ENCODE data around the gene COL4A3. TPM values are rescaled to one million over a fixed set of nuclear protein-coding genes. Genes with fewer than 3 reads are reported as not detected.
A peak's percentile ranks its signal among the peaks of the same experiment; 100 is the strongest.

The COL4A3 gene
- total RNA-seq, result 10 to 100 TPM; 59.7 to 86.5 (median 66.9) TPM

DNA sequence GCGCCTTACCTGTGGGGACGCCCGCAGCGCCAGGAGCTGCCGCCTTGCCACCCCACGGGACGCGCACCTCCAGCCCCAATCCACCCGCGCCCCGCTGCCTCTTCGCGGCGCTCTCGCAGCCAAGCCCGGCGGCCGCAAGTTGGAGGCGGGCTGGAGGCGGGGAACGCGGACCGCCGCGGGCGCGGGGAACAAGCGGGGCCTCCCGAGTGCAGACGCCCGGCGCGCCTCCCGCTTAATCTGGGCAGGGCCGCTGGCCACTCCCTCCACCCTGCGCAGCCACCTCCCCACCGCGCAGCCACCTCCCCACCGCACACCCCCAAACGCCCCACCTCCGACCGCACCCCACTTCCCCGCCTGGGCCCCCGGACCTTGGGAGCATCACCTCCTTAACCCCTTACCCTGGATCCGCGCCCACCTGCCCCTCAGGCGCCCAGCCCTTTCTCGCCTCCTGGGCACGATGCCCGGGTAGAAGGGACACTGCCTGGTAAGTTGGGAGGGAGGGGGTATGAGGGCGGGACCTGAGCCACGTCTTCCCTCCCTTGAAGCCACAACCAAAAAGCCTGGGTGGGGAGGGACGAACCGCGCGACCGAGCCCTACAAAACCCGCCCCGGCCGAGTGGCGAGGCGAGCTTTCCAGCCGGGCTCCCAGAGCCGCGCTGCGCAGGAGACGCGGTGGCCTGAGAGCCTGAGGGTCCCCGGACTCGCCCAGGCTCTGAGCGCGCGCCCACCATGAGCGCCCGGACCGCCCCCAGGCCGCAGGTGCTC is at the start of gene COL4A3, which contains the start of gene COL4A4:
Gene COL4A3 (plus strand): TSS at position 627 of the 765 bp plus-strand sequence. CDS start 103 bp downstream, at position 730.
Gene COL4A4 (minus strand): TSS at position 208 of the 765 bp plus-strand sequence. CDS start 16,722 bp downstream, outside the sequence.
- Histone ChIP-seq H3K36me3 (no peaks in the 10 kb centered on the region), H3K4me1 (peaks cover 0 to 4% of the 10 kb centered on the region in 2 donors), H3K27ac (peak within 1 kb of the TSS; percentile 75 to 90 (median 90)), H3K27me3 (no peaks in the 10 kb centered on the region), H3K9me3 (no peaks in the 10 kb centered on the region), H3K4me3 (replicated peaks in 1 of 3) (peak within 1 kb of the TSS; percentile 78 to 95 (median 90))
- WGBS, 2 donors, result 0 to 4% methylated on average over 10 to 41 of the region's 77 CpGs
- TF ChIP-seq CTCF (IDR thresholded peaks at IDR 0.05), result no peak
- peak; percentile 87 to 89 for TF ChIP-seq POLR2A (IDR thresholded peaks at IDR 0.05)
- peak; percentile 89 to 91 for DNase-seq
- intact Hi-C loops (cut with DNase I), result no loop called here

DNA sequence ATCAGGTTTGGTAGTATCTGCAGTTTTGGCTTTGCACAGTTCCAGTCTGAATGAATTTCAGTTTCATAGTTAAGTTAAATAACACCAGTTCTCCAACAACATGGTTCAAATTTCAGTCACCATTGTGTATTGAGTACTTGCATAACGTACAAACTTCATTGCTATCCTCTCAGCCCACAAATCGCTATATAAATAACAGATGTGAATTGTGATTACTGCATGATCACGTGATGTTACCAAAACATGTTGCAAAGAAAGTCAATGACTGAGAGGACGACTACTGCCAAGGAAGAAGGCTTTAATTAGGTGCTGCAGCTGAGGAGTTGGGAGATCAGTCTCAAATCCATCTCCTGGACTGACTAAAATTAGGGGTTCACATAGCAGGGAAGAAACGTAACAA is 48.7 kb upstream of the COL4A3 start:
- TF ChIP-seq CTCF (IDR thresholded peaks at IDR 0.05), result no peak
- no peak for TF ChIP-seq POLR2A (IDR thresholded peaks at IDR 0.05)
- no peaks in the 10 kb centered on the region for H3K9me3 ChIP-seq

DNA sequence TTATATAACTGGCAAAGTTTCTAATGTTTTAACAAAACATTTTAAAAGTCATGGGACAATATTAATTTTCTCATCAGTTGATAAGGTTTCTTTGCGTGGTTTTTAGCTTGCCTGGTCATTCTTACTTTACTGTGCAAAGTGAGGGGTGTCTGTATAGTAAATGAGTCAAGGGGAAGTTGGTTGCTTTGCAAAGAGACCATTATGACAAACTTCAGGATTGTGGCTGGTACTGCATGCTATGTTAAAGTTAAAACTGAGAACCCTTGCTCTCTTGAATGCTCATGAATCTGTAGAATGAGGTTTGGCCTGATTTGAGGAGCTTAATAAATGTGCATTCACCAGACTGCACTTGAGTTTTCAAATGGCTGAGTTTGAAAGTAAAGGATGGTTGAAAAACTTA is 47.4 kb upstream of the COL4A3 start:
- H3K9me3 ChIP-seq, result no peaks in the 10 kb centered on the region
- DNase-seq, result no peak
- no peak overlapping the region for H3K27ac ChIP-seq
- intact Hi-C loops (cut with DNase I), result no loop called here
- no peaks in the 10 kb centered on the region for H3K27me3 ChIP-seq
- no peak overlapping the region for H3K4me3 ChIP-seq (replicated peaks in 1 of 3)
- WGBS, 2 donors, result 77 to 82% methylated on average over 1 of the region's 1 CpG
- H3K36me3 ChIP-seq, result peaks cover 0 to 7% of the 10 kb centered on the region in 2 donors
- H3K4me1 ChIP-seq, result no peaks in the 10 kb centered on the region
- TF ChIP-seq POLR2A (IDR thresholded peaks at IDR 0.05) (no peak), CTCF (IDR thresholded peaks at IDR 0.05) (no peak)

More for the DNA sequence above, 48.7 kb upstream of the COL4A3 start:
- no peak overlapping the region for H3K4me3 ChIP-seq (replicated peaks in 1 of 3)
- no peak overlapping the region for H3K27ac ChIP-seq
- WGBS, 2 donors, result 72 to 77% methylated on average over 5 of the region's 5 CpGs
- no peak for DNase-seq
- intact Hi-C loops (cut with DNase I), result no loop called here
- H3K4me1 ChIP-seq, result no peaks in the 10 kb centered on the region
- H3K27me3 ChIP-seq, result no peaks in the 10 kb centered on the region
- peaks cover 0 to 14% of the 10 kb centered on the region in 2 donors for H3K36me3 ChIP-seq

- no peaks in the 10 kb centered on the region for H3K4me1 ChIP-seq
- H3K27ac ChIP-seq, result no peak overlapping the region
- WGBS, 2 donors, result 62 to 68% methylated on average over 3 of the region's 3 CpGs
- H3K36me3 ChIP-seq, result peaks cover 0 to 7% of the 10 kb centered on the region in 2 donors
- H3K9me3 ChIP-seq, result no peaks in the 10 kb centered on the region
- no peak for DNase-seq
- no peaks in the 10 kb centered on the region for H3K27me3 ChIP-seq
- TF ChIP-seq CTCF (IDR thresholded peaks at IDR 0.05) (no peak), POLR2A (IDR thresholded peaks at IDR 0.05) (no peak)
- no peak overlapping the region for H3K4me3 ChIP-seq (replicated peaks in 1 of 3)
- intact Hi-C loops (cut with DNase I), result no loop called here
Measured at GRCh38 chr2:227117852-227118251, 46.6 kb upstream of the COL4A3 start.

GRCh38 chr2:227118353-227118752 is 46.1 kb upstream of the COL4A3 start:
- no peak for DNase-seq
- no peaks in the 10 kb centered on the region for H3K4me1 ChIP-seq
- no peak overlapping the region for H3K4me3 ChIP-seq (replicated peaks in 1 of 3)
- H3K9me3 ChIP-seq, result no peaks in the 10 kb centered on the region
- peaks cover 0 to 7% of the 10 kb centered on the region in 2 donors for H3K36me3 ChIP-seq
- H3K27me3 ChIP-seq, result no peaks in the 10 kb centered on the region
- TF ChIP-seq CTCF (IDR thresholded peaks at IDR 0.05) (no peak), POLR2A (IDR thresholded peaks at IDR 0.05) (no peak)
- no peak overlapping the region for H3K27ac ChIP-seq
- intact Hi-C loops (cut with DNase I), result no loop called here

All from thyroid gland (tissue), 4 donors.